ENCODE results near the gene STXBP1. TPM values are rescaled to one million over a fixed set of nuclear protein-coding genes. Genes with fewer than 3 reads are reported as not detected.

Gene STXBP1
- polyA plus RNA-seq (2013): 6.8 TPM

GRCh38 chr9:127611899-127612790, at the start of gene STXBP1:
TSS of gene STXBP1 (plus strand) at chr9:127612277. CDS start at chr9:127612404, 127 bp downstream.
- POLR2A ChIA-PET: interaction anchor here (1.1 kb wide), 1 partner anchor 32 kb away, joined by 4 read pairs; no protein-coding TSS in a partner anchor
- peaks cover 0 to 38% (median 27%) of the 10 kb centered on the region in 4 experiments for H3K4me1 ChIP-seq (ENCODE audit: control extremely low read depth in 1 of 4, control insufficient read depth in 4 of 4, insufficient read depth in 4 of 4, low read length in 3 of 4)
- DNase-seq: peak; percentile 76 to 86 (median 83)
- H3K27ac ChIP-seq (ENCODE audit: insufficient read depth in 1 of 2, low read depth in 1 of 2, low read length in 2 of 2, poor library complexity in 1 of 2, severe bottlenecking in 2 of 2): no peak within 1 kb of the TSS
- CTCF ChIA-PET: interaction anchor here (1.2 to 1.4 kb wide), 4 partner anchors 9 to 123 kb away, joined by 3 to 4 read pairs (median 3); partner anchors contain the start of gene TOR2A
- H3K27me3 ChIP-seq (replicated peaks in 2 of 5; ENCODE audit: control insufficient read depth in 4 of 5, insufficient read depth in 5 of 5, low read length in 4 of 5): peaks cover 9 to 23% (median 17%) of the 10 kb centered on the region in 5 experiments
- no peaks in the 10 kb centered on the region for H3K36me3 ChIP-seq (ENCODE audit: control insufficient read depth in 4 of 4, insufficient read depth in 4 of 4, low read length in 3 of 4)
- H3K9me3 ChIP-seq (ENCODE audit: control extremely low read depth in 1 of 5, control insufficient read depth in 4 of 5, insufficient read depth in 2 of 5, low read depth in 1 of 5, low read length in 4 of 5): no peaks in the 10 kb centered on the region
- 0% methylated on average over 66 of the region's 102 CpGs for WGBS (ENCODE audit: insufficient coverage)
- peak within 1 kb of the TSS; percentile 67 to 86 (median 76) for H3K4me3 ChIP-seq (ENCODE audit: control insufficient read depth in 1 of 7, extremely low read depth in 1 of 7, insufficient read depth in 4 of 7, low read depth in 2 of 7, low read length in 6 of 7)

DNA sequence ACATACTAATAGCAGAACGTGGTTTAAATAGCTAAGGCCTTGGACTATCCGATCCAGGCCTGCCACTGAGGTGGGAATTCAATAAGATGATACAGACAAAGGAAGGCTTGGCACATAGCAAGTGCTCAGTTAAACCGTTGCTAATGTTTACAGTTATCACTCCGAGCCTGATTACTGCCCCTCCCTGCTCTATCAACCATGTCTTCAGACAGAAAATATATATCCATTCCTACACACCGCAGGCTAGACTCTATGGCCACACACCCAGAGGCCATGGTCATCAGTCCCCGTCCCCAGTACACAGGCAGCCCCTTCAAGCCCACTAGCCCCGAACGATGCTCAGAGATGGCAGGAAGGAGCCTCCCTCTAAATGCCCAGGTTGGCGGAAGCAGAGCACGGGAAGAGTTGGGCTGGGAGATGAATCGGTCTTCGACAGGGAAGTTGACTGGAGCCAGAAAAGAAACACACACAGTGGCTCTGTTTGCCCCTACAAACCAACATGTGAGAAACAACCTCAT, 49.7 kb upstream of the STXBP1 start:
- no peaks in the 10 kb centered on the region for H3K27me3 ChIP-seq (replicated peaks in 2 of 5; ENCODE audit: control insufficient read depth in 4 of 5, insufficient read depth in 5 of 5, low read length in 4 of 5)
- H3K4me1 ChIP-seq (ENCODE audit: control extremely low read depth in 1 of 4, control insufficient read depth in 4 of 4, insufficient read depth in 4 of 4, low read length in 3 of 4): peaks cover 4 to 75% (median 38%) of the 10 kb centered on the region in 4 experiments
- no peak for DNase-seq
- WGBS (ENCODE audit: insufficient coverage): 95% methylated on average over 12 of the region's 12 CpGs
- H3K27ac ChIP-seq (ENCODE audit: insufficient read depth in 1 of 2, low read depth in 1 of 2, low read length in 2 of 2, poor library complexity in 1 of 2, severe bottlenecking in 2 of 2): no peak overlapping the region
- H3K4me3 ChIP-seq (ENCODE audit: control insufficient read depth in 1 of 7, extremely low read depth in 1 of 7, insufficient read depth in 4 of 7, low read depth in 2 of 7, low read length in 6 of 7): no peak overlapping the region
- CTCF ChIA-PET: interaction anchor here (0.8 kb wide), 1 partner anchor 13 kb away, joined by 3 read pairs; no protein-coding TSS in a partner anchor
- H3K9me3 ChIP-seq (ENCODE audit: control extremely low read depth in 1 of 5, control insufficient read depth in 4 of 5, insufficient read depth in 2 of 5, low read depth in 1 of 5, low read length in 4 of 5): no peaks in the 10 kb centered on the region
- H3K36me3 ChIP-seq (ENCODE audit: control insufficient read depth in 4 of 4, insufficient read depth in 4 of 4, low read length in 3 of 4): peaks cover 0 to 24% (median under 1%) of the 10 kb centered on the region in 4 experiments
- POLR2A ChIA-PET: interaction anchor here (0.6 to 0.7 kb wide), 2 partner anchors 16 to 231 kb away, joined by 3 to 7 read pairs; no protein-coding TSS in a partner anchor

DNA sequence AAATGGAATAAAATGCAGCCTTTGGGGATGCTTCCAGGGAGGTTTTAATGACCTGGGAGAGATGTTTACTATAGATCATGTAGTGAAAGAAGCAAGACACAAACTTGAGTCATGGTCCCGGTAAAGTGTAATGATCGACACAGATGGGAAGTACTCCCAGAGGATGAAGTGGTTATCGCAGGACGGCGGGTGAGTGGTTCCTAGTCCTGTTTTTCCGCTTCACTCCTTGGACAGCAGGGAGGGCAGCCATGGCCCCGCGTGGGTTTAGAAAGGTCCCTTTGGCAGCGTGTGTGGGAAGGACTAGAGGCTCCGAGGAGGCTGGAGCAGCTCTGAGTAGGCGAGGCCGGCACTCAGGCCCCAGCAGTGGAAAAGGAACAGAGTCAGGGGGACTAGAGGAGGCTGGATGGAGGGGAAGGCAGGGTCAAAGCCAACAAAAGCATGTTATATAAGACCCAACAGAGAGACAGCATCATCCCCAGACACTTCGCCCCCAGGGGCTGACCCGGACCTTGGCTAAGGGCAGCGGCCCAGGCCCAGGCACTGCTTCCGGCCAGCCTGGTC, 49.2 kb upstream of the STXBP1 start:
- POLR2A ChIA-PET: no interaction called here
- CTCF ChIA-PET: no interaction called here
- H3K4me3 ChIP-seq (ENCODE audit: control insufficient read depth in 1 of 7, extremely low read depth in 1 of 7, insufficient read depth in 4 of 7, low read depth in 2 of 7, low read length in 6 of 7): no peak overlapping the region
- H3K9me3 ChIP-seq (ENCODE audit: control extremely low read depth in 1 of 5, control insufficient read depth in 4 of 5, insufficient read depth in 2 of 5, low read depth in 1 of 5, low read length in 4 of 5): no peaks in the 10 kb centered on the region
- no peak for DNase-seq
- peaks cover 0 to 24% (median under 1%) of the 10 kb centered on the region in 4 experiments for H3K36me3 ChIP-seq (ENCODE audit: control insufficient read depth in 4 of 4, insufficient read depth in 4 of 4, low read length in 3 of 4)
- 89% methylated on average over 16 of the region's 16 CpGs for WGBS (ENCODE audit: insufficient coverage)
- peaks cover 4 to 75% (median 37%) of the 10 kb centered on the region in 4 experiments for H3K4me1 ChIP-seq (ENCODE audit: control extremely low read depth in 1 of 4, control insufficient read depth in 4 of 4, insufficient read depth in 4 of 4, low read length in 3 of 4)
- H3K27ac ChIP-seq (ENCODE audit: insufficient read depth in 1 of 2, low read depth in 1 of 2, low read length in 2 of 2, poor library complexity in 1 of 2, severe bottlenecking in 2 of 2): no peak overlapping the region
- H3K27me3 ChIP-seq (replicated peaks in 2 of 5; ENCODE audit: control insufficient read depth in 4 of 5, insufficient read depth in 5 of 5, low read length in 4 of 5): no peaks in the 10 kb centered on the region

GRCh38 chr9:127563579-127563978, 48.5 kb upstream of the STXBP1 start:
- peaks cover 4 to 74% (median 38%) of the 10 kb centered on the region in 4 experiments for H3K4me1 ChIP-seq (ENCODE audit: control extremely low read depth in 1 of 4, control insufficient read depth in 4 of 4, insufficient read depth in 4 of 4, low read length in 3 of 4)
- ChIA-PET CTCF (no interaction called here), POLR2A (no interaction called here)
- H3K27me3 ChIP-seq (replicated peaks in 2 of 5; ENCODE audit: control insufficient read depth in 4 of 5, insufficient read depth in 5 of 5, low read length in 4 of 5): no peaks in the 10 kb centered on the region
- H3K36me3 ChIP-seq (ENCODE audit: control insufficient read depth in 4 of 4, insufficient read depth in 4 of 4, low read length in 3 of 4): peaks cover 0 to 24% (median under 1%) of the 10 kb centered on the region in 4 experiments
- H3K9me3 ChIP-seq (ENCODE audit: control extremely low read depth in 1 of 5, control insufficient read depth in 4 of 5, insufficient read depth in 2 of 5, low read depth in 1 of 5, low read length in 4 of 5): no peaks in the 10 kb centered on the region
- DNase-seq: no peak
- over 99% methylated on average over 9 of the region's 13 CpGs for WGBS (ENCODE audit: insufficient coverage)
- H3K4me3 ChIP-seq (ENCODE audit: control insufficient read depth in 1 of 7, extremely low read depth in 1 of 7, insufficient read depth in 4 of 7, low read depth in 2 of 7, low read length in 6 of 7): no peak overlapping the region
- H3K27ac ChIP-seq (ENCODE audit: insufficient read depth in 1 of 2, low read depth in 1 of 2, low read length in 2 of 2, poor library complexity in 1 of 2, severe bottlenecking in 2 of 2): no peak overlapping the region

GRCh38 chr9:127565231-127565630, 46.8 kb upstream of the STXBP1 start:
- ChIA-PET CTCF (no interaction called here), POLR2A (no interaction called here)
- H3K36me3 ChIP-seq (ENCODE audit: control insufficient read depth in 4 of 4, insufficient read depth in 4 of 4, low read length in 3 of 4): peaks cover 0 to 12% (median under 1%) of the 10 kb centered on the region in 4 experiments
- WGBS (ENCODE audit: insufficient coverage): 98% methylated on average over 8 of the region's 11 CpGs
- H3K9me3 ChIP-seq (ENCODE audit: control extremely low read depth in 1 of 5, control insufficient read depth in 4 of 5, insufficient read depth in 2 of 5, low read depth in 1 of 5, low read length in 4 of 5): no peaks in the 10 kb centered on the region
- H3K27ac ChIP-seq (ENCODE audit: insufficient read depth in 1 of 2, low read depth in 1 of 2, low read length in 2 of 2, poor library complexity in 1 of 2, severe bottlenecking in 2 of 2): no peak overlapping the region
- peaks cover 10 to 68% (median 46%) of the 10 kb centered on the region in 4 experiments for H3K4me1 ChIP-seq (ENCODE audit: control extremely low read depth in 1 of 4, control insufficient read depth in 4 of 4, insufficient read depth in 4 of 4, low read length in 3 of 4)
- no peak overlapping the region for H3K4me3 ChIP-seq (ENCODE audit: control insufficient read depth in 1 of 7, extremely low read depth in 1 of 7, insufficient read depth in 4 of 7, low read depth in 2 of 7, low read length in 6 of 7)
- H3K27me3 ChIP-seq (replicated peaks in 2 of 5; ENCODE audit: control insufficient read depth in 4 of 5, insufficient read depth in 5 of 5, low read length in 4 of 5): no peaks in the 10 kb centered on the region
- DNase-seq: no peak

GRCh38 chr9:127566351-127567001, 45.6 kb upstream of the STXBP1 start:
- Histone ChIP-seq H3K27me3 (replicated peaks in 2 of 5; ENCODE audit: control insufficient read depth in 4 of 5, insufficient read depth in 5 of 5, low read length in 4 of 5) (no peaks in the 10 kb centered on the region), H3K36me3 (ENCODE audit: control insufficient read depth in 4 of 4, insufficient read depth in 4 of 4, low read length in 3 of 4) (peaks cover 0 to 9% (median under 1%) of the 10 kb centered on the region in 4 experiments), H3K4me1 (ENCODE audit: control extremely low read depth in 1 of 4, control insufficient read depth in 4 of 4, insufficient read depth in 4 of 4, low read length in 3 of 4) (peaks cover 9 to 66% (median 41%) of the 10 kb centered on the region in 4 experiments), H3K9me3 (ENCODE audit: control extremely low read depth in 1 of 5, control insufficient read depth in 4 of 5, insufficient read depth in 2 of 5, low read depth in 1 of 5, low read length in 4 of 5) (no peaks in the 10 kb centered on the region), H3K4me3 (ENCODE audit: control insufficient read depth in 1 of 7, extremely low read depth in 1 of 7, insufficient read depth in 4 of 7, low read depth in 2 of 7, low read length in 6 of 7) (peak overlapping the region in 1 of 7 experiments; percentile 77), H3K27ac (ENCODE audit: insufficient read depth in 1 of 2, low read depth in 1 of 2, low read length in 2 of 2, poor library complexity in 1 of 2, severe bottlenecking in 2 of 2) (no peak overlapping the region)
- ChIA-PET POLR2A (no interaction called here), CTCF (interaction anchor here (1.1 to 1.2 kb wide), 2 partner anchors 22 to 46 kb away, joined by 3 read pairs; no protein-coding TSS in a partner anchor)
- DNase-seq: no peak
- WGBS (ENCODE audit: insufficient coverage): 96% methylated on average over 8 of the region's 11 CpGs

All from common myeloid progenitor, CD34-positive (primary cell).